ENCODE results near the gene VAMP5. TPM values are rescaled to one million over a fixed set of nuclear protein-coding genes. Genes with fewer than 3 reads are reported as not detected.

VAMP5 gene
- total and polyA plus RNA-seq, 9 of the 15 experiments (the other 6 are each of a cell fraction or from before 2014, with no cell fraction given): 0.54 to 1.9 (median 1.5) TPM; not detected in 2

- TF ChIP-seq STAT5B (CRISPR knock-in tag; IDR thresholded peaks at IDR 0.05) (no peak), RAD21 (CRISPR knock-in tag; conservative IDR thresholded peaks at IDR 0.05 in 1 of 2, IDR thresholded peaks at IDR 0.05 in 1 of 2) (no peak), LARP7 (IDR thresholded peaks at IDR 0.05) (no peak), DIDO1 (tag; IDR thresholded peaks at IDR 0.05; ENCODE audit: low read depth) (no peak), CEBPB (tag; IDR thresholded peaks at IDR 0.05) (no peak), ZNF197 (CRISPR knock-in tag; IDR thresholded peaks at IDR 0.05; ENCODE audit: low read depth) (no peak), ZBTB26 (CRISPR knock-in tag; IDR thresholded peaks at IDR 0.05) (0 out of 2 replicates have a peak, but pooled peaks have one; percentile 35), ZNF785 (CRISPR knock-in tag; IDR thresholded peaks at IDR 0.05) (no peak), MYBL2 (IDR thresholded peaks at IDR 0.05; ENCODE audit: low read depth) (no peak), MYBL2 (CRISPR knock-in tag; IDR thresholded peaks at IDR 0.05; ENCODE audit: borderline replicate concordance) (no peak), ZNF584 (CRISPR knock-in tag; IDR thresholded peaks at IDR 0.05; ENCODE audit: low read depth) (no peak), KLF10 (CRISPR knock-in tag; IDR thresholded peaks at IDR 0.05) (no peak), NCOA6 (IDR thresholded peaks at IDR 0.05) (peak; percentile 43; the same call in 1 of the 2 replicates), EGR1 (conservative IDR thresholded peaks at IDR 0.05) (no peak), CREB3 (tag; conservative IDR thresholded peaks at IDR 0.05; ENCODE audit: low read depth) (no peak), MAFK (IDR thresholded peaks at IDR 0.05; ENCODE audit: low read length) (no peak), TAF1 (IDR thresholded peaks at IDR 0.05; ENCODE audit: control insufficient read depth, extremely low read depth, insufficient read depth, low read length, severe bottlenecking) (no peak), FOXJ2 (tag; IDR thresholded peaks at IDR 0.05) (no peak), ESRRB (CRISPR knock-in tag; IDR thresholded peaks at IDR 0.05; ENCODE audit: borderline replicate concordance) (no peak)
These were observed 41.5 kb upstream of the VAMP5 start (continued) for GRCh38 chr2:85542777-85543176.

All from K562 (cell line).